CD4-positive, CD25-positive, alpha-beta regulatory T cell (primary cell): ENCODE measurements around the gene SLC35B4. TPM values are rescaled to one million over a fixed set of nuclear protein-coding genes. Genes with fewer than 3 reads are reported as not detected.

Source experiments
- polyA plus RNA-seq, 4 donors: library from polyadenylated mRNA; unstranded; fragments of 300-500 nt; fragmentation: Illumina TruSeq; gene quantifications; one replicate each; pipeline ENCODE4 v1.2.3, GENCODE V29; 2021
- total RNA-seq: library from RNA; stranded (reverse); gene quantifications from one replicate; pipeline ENCODE4 v1.2.3, GENCODE V29; 2022

SLC35B4 gene
- total and polyA plus RNA-seq, 5 donors from 2014 or later = 10.7 to 20.5 (median 16.2) TPM

Other genes with a start within 250 kb of the SLC35B4 start
- gene LRGUK, start 189.6 kb downstream of the SLC35B4 start, total RNA-seq = 0.47 TPM
- gene LRGUK, start 189.6 kb downstream of the SLC35B4 start, polyA plus RNA-seq = not detected
- 44.6 TPM for gene AKR1B1, start 142.2 kb upstream of the SLC35B4 start, total RNA-seq
- 100 to 1,000 TPM; 113 to 137 (median 115) TPM for gene AKR1B1, start 142.2 kb upstream of the SLC35B4 start, polyA plus RNA-seq
- not detected for gene AKR1B10, start 210.6 kb upstream of the SLC35B4 start, total RNA-seq
- not detected for gene AKR1B10, start 210.6 kb upstream of the SLC35B4 start, polyA plus RNA-seq
- gene AKR1B15, start 232.2 kb upstream of the SLC35B4 start, total RNA-seq = not detected
- not detected for gene AKR1B15, start 232.2 kb upstream of the SLC35B4 start, polyA plus RNA-seq